ENCODE results near the gene LRMDA.

Gene LRMDA

DNA sequence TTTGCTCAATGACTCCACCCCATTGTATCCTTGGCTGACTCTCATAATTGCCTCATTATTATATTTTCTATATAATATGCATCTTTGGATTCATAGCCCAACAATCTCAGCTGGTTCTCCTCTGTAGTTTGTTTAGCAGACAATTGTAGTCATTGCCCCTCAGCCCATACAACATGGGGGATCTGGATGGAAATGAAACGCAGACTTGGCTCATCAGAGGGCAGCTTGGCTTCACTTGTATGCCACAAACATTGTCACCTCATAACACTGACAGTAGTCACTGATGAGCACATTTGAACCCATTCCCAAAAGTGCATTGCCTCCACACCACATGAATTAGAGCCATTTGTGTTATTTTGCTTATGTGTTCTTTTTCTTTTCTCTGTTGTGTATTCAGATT is 963.8 kb downstream of the LRMDA start:
- no peaks in the 10 kb centered on the region for H3K27me3 ChIP-seq (ENCODE audit: control insufficient read depth, insufficient read depth, low read length)
- DNase-seq (ENCODE audit: low read depth, low spot score), result no peak
- no CpG with 5 or more reads among the region's 1 CpG for WGBS (ENCODE audit: insufficient coverage, insufficient read length)
- no peak overlapping the region for H3K27ac ChIP-seq (ENCODE audit: low read length)
- H3K9me3 ChIP-seq (ENCODE audit: control insufficient read depth, insufficient read depth, low read length), result no peaks in the 10 kb centered on the region
- no peak overlapping the region for H3K4me3 ChIP-seq (ENCODE audit: low read length)
- no peaks in the 10 kb centered on the region for H3K36me3 ChIP-seq (ENCODE audit: control insufficient read depth, insufficient read depth, low read length)
- H3K4me1 ChIP-seq (ENCODE audit: control insufficient read depth, insufficient read depth, low read length), result peaks cover 1% of the 10 kb centered on the region

DNA sequence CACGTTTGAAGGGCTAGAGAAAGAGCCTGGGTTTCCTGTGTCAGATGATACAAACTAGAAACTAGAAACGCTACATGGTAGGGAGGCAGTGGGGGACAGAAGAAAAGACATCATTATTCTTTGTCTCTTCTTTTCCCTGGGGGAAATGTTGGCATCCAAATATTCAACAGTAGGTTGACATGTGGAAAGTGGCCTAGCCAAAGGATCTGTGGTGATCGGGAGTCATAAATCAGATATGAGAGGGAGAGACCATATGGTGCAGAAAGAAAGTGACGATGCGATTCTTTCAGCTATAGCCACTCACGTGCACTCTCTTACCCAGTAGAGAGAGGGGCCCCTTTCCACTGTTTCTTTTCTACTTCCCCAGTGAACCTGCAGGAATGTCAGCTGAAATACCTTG is 964.7 kb downstream of the LRMDA start:
- no peak overlapping the region for H3K27ac ChIP-seq (ENCODE audit: low read length)
- no peak for DNase-seq (ENCODE audit: low read depth, low spot score)
- no peaks in the 10 kb centered on the region for H3K9me3 ChIP-seq (ENCODE audit: control insufficient read depth, insufficient read depth, low read length)
- WGBS (ENCODE audit: insufficient coverage, insufficient read length), result no CpG with 5 or more reads among the region's 6 CpGs
- H3K36me3 ChIP-seq (ENCODE audit: control insufficient read depth, insufficient read depth, low read length), result no peaks in the 10 kb centered on the region
- no peak overlapping the region for H3K4me3 ChIP-seq (ENCODE audit: low read length)
- no peaks in the 10 kb centered on the region for H3K27me3 ChIP-seq (ENCODE audit: control insufficient read depth, insufficient read depth, low read length)
- H3K4me1 ChIP-seq (ENCODE audit: control insufficient read depth, insufficient read depth, low read length), result peaks cover 1% of the 10 kb centered on the region

DNA sequence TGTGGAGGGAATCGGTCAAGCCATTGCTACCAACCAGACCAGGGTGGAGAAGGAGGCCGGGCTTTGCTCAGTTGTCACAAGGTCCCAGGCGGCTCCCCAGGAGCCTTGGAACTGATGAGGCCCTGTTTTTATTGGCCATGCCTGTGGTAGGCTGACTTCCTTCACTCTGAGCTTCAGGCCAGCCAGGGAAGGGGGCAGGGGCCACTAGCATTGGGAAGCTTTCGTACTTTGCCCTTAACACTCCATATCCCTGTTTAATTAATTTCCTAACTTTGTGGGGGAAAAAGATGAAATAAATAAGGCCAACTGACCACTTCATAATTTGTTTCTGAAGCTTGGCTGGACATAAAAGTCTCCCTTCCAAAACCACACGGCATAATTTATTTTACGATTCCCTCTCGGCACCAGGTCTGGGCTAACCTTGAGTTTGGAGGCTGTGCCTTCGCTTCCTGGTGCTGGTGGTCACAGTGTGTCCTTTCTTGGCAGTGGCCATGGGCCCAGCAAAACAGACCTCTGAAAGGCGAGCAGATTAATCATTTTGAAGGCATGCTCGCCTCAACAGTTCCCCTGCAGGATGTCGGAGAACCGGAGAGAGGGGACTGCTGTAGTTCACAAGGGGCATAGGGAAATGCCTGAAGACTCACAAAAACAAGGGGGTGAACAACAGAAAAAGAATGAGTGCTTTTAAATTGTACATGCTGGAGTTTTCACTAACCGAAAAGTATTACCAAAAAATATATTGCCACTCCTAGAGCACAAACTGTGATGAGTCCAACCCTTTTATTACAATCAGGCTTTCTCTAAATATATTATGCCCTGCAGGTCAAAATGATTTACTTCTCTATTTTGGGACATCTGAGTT is 966.0 kb downstream of the LRMDA start:
- Histone ChIP-seq H3K27me3 (ENCODE audit: control insufficient read depth, insufficient read depth, low read length) (no peaks in the 10 kb centered on the region), H3K27ac (ENCODE audit: low read length) (no peak overlapping the region), H3K36me3 (ENCODE audit: control insufficient read depth, insufficient read depth, low read length) (no peaks in the 10 kb centered on the region), H3K4me3 (ENCODE audit: low read length) (no peak overlapping the region), H3K4me1 (ENCODE audit: control insufficient read depth, insufficient read depth, low read length) (peaks cover 1% of the 10 kb centered on the region), H3K9me3 (ENCODE audit: control insufficient read depth, insufficient read depth, low read length) (no peaks in the 10 kb centered on the region)
- no CpG with 5 or more reads among the region's 13 CpGs for WGBS (ENCODE audit: insufficient coverage, insufficient read length)
- DNase-seq (ENCODE audit: low read depth, low spot score), result no peak

DNA sequence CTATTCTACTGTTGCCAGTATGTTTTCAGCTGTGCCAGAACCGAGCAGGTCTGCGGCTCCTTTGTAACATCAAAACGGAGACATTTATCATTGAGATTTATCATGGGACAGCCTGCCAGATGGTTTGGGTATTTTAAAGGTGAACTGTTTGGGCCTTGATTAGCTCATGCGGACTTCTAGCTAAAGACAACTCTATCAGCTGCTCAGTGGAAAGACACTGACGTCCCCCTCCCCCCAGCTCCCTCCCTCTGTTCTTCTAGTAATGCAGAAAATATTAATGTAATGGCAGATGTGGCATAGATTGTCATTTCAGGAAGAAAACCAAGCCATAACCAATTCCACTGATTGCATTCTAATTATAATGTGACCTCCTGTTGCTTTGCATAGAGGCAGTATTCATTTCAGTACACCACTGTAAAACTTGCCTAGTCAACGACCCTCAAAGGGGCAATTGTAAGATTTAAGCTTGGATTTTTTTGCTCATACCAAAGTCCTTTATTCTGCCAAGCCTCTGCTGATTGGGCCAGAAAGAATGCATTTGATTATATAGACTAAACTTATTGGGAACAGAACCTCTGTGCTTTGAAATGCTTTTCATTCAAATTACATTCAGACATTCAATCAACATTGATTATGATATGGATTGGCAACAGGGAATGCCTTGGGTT is 966.8 kb downstream of the LRMDA start:
- Histone ChIP-seq H3K36me3 (ENCODE audit: control insufficient read depth, insufficient read depth, low read length) (no peaks in the 10 kb centered on the region), H3K27ac (ENCODE audit: low read length) (no peak overlapping the region), H3K4me3 (ENCODE audit: low read length) (no peak overlapping the region), H3K9me3 (ENCODE audit: control insufficient read depth, insufficient read depth, low read length) (no peaks in the 10 kb centered on the region), H3K4me1 (ENCODE audit: control insufficient read depth, insufficient read depth, low read length) (peaks cover 1% of the 10 kb centered on the region), H3K27me3 (ENCODE audit: control insufficient read depth, insufficient read depth, low read length) (no peaks in the 10 kb centered on the region)
- WGBS (ENCODE audit: insufficient coverage, insufficient read length), result no CpG with 5 or more reads among the region's 6 CpGs
- no peak for DNase-seq (ENCODE audit: low read depth, low spot score)

DNA sequence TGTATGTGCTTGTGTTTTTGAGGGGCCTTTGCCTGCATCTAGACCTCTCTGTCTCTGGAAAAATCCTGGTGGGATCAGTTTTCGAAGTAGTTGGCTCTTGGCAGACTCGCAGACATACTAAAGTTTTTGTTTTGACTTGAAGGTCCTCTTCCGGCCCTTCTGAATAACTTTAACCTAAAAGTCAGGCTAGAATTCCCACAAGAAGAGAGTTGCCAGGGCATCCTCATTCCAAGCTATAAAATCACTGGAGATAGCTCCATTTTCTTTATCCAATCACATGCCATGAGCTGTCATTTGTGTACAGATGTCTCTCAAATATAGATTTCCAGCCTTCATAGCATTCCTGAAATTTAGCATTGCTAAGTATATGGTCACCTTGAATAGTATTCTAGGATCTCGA is 967.8 kb downstream of the LRMDA start:
- Histone ChIP-seq H3K9me3 (ENCODE audit: control insufficient read depth, insufficient read depth, low read length) (no peaks in the 10 kb centered on the region), H3K4me1 (ENCODE audit: control insufficient read depth, insufficient read depth, low read length) (peaks cover 1% of the 10 kb centered on the region), H3K27ac (ENCODE audit: low read length) (no peak overlapping the region), H3K4me3 (ENCODE audit: low read length) (no peak overlapping the region), H3K27me3 (ENCODE audit: control insufficient read depth, insufficient read depth, low read length) (no peaks in the 10 kb centered on the region), H3K36me3 (ENCODE audit: control insufficient read depth, insufficient read depth, low read length) (no peaks in the 10 kb centered on the region)
- no CpG with 5 or more reads among the region's 4 CpGs for WGBS (ENCODE audit: insufficient coverage, insufficient read length)
- DNase-seq (ENCODE audit: low read depth, low spot score), result no peak

DNA sequence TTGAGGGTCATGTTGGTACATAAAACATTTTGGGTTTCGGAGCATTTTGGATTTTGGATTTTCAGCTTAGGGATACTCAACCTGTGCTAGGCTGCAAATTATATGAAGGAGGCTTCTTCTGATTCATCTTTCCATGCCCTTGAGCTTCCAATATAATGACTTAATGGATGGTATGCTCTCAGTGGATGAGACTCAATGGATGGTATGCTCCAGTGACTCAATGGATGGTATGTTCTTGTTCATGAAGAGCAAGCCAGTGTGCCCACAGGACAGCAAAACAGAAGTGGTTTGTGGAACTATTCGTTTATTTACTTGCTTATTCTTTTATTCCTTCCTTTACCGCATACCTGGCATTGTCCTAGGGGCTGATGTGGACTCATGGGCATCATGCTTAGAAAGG is 969.6 kb downstream of the LRMDA start:
- no CpG with 5 or more reads among the region's 3 CpGs for WGBS (ENCODE audit: insufficient coverage, insufficient read length)
- H3K27me3 ChIP-seq (ENCODE audit: control insufficient read depth, insufficient read depth, low read length), result no peaks in the 10 kb centered on the region
- H3K4me3 ChIP-seq (ENCODE audit: low read length), result no peak overlapping the region
- no peak for DNase-seq (ENCODE audit: low read depth, low spot score)
- H3K27ac ChIP-seq (ENCODE audit: low read length), result no peak overlapping the region
- no peaks in the 10 kb centered on the region for H3K9me3 ChIP-seq (ENCODE audit: control insufficient read depth, insufficient read depth, low read length)
- H3K36me3 ChIP-seq (ENCODE audit: control insufficient read depth, insufficient read depth, low read length), result no peaks in the 10 kb centered on the region
- peaks cover 1% of the 10 kb centered on the region for H3K4me1 ChIP-seq (ENCODE audit: control insufficient read depth, insufficient read depth, low read length)

DNA sequence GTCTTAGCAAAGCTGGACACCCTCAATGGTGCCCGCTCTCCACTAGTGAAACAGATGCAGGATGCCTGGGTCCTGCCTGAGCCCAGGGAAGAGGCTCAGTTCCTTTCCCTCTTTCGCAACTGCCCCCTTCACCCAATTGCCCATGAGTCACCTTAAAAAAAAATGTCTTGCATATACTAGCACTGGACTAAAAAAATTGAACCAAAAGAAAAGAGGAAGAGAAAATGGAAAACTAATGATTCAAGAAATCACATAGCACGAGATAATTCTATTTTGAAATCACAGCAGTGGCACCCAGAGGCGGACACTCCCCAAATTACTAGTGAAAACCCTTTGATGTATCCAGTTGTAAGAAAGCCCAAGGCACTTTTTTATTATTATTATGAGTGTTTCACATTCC is 972.5 kb downstream of the LRMDA start:
- WGBS (ENCODE audit: insufficient coverage, insufficient read length), result no CpG with 5 or more reads among the region's 4 CpGs
- Histone ChIP-seq H3K27ac (ENCODE audit: low read length) (no peak overlapping the region), H3K9me3 (ENCODE audit: control insufficient read depth, insufficient read depth, low read length) (no peaks in the 10 kb centered on the region), H3K27me3 (ENCODE audit: control insufficient read depth, insufficient read depth, low read length) (no peaks in the 10 kb centered on the region), H3K4me3 (ENCODE audit: low read length) (no peak overlapping the region), H3K4me1 (ENCODE audit: control insufficient read depth, insufficient read depth, low read length) (no peaks in the 10 kb centered on the region), H3K36me3 (ENCODE audit: control insufficient read depth, insufficient read depth, low read length) (no peaks in the 10 kb centered on the region)
- DNase-seq (ENCODE audit: low read depth, low spot score), result no peak

DNA sequence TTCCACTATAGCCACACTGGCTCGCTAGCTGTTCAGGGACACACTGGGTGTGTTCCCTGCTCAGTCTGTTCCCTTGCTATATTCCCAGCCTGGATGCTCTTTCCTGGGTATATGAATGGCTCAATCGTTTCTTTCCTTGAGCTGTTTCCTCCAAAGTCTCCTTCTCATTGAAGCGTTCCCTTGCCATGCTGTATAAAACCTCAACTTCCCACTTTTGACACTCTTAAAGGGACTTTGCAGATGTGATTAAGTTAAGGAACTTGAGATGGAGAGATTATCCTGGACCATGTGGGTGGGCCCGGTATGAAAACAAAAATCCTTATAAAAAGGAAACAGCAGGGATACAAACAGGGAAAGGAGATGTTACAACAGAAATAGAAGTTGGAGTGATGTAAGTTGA is 973.1 kb downstream of the LRMDA start:
- Histone ChIP-seq H3K36me3 (ENCODE audit: control insufficient read depth, insufficient read depth, low read length) (no peaks in the 10 kb centered on the region), H3K27ac (ENCODE audit: low read length) (no peak overlapping the region), H3K27me3 (ENCODE audit: control insufficient read depth, insufficient read depth, low read length) (no peaks in the 10 kb centered on the region), H3K4me3 (ENCODE audit: low read length) (no peak overlapping the region), H3K4me1 (ENCODE audit: control insufficient read depth, insufficient read depth, low read length) (no peaks in the 10 kb centered on the region), H3K9me3 (ENCODE audit: control insufficient read depth, insufficient read depth, low read length) (no peaks in the 10 kb centered on the region)
- no peak for DNase-seq (ENCODE audit: low read depth, low spot score)
- WGBS (ENCODE audit: insufficient coverage, insufficient read length), result no CpG with 5 or more reads among the region's 4 CpGs

DNA sequence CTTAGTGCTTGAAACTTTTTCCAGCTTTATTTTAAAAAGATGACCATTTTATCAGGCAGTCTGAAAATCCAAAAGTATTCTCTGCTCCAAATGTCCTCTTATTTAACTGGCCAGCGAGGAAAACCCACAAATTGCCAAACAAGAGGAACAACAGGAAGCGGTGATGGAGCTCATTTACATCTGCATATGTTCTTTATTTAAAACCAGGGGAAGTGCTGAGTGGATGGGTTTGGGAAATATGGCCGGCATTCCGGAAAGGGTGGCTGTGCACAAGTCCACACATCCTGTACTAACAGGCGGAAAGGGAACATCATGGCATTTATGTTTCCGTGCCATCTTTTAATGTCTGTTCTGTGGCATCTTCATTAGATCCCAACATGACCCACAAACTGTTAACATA is 974.5 kb downstream of the LRMDA start:
- no peaks in the 10 kb centered on the region for H3K4me1 ChIP-seq (ENCODE audit: control insufficient read depth, insufficient read depth, low read length)
- no peaks in the 10 kb centered on the region for H3K36me3 ChIP-seq (ENCODE audit: control insufficient read depth, insufficient read depth, low read length)
- no peaks in the 10 kb centered on the region for H3K9me3 ChIP-seq (ENCODE audit: control insufficient read depth, insufficient read depth, low read length)
- no peak for DNase-seq (ENCODE audit: low read depth, low spot score)
- H3K27ac ChIP-seq (ENCODE audit: low read length), result no peak overlapping the region
- H3K27me3 ChIP-seq (ENCODE audit: control insufficient read depth, insufficient read depth, low read length), result no peaks in the 10 kb centered on the region
- no CpG with 5 or more reads among the region's 6 CpGs for WGBS (ENCODE audit: insufficient coverage, insufficient read length)
- no peak overlapping the region for H3K4me3 ChIP-seq (ENCODE audit: low read length)

DNA sequence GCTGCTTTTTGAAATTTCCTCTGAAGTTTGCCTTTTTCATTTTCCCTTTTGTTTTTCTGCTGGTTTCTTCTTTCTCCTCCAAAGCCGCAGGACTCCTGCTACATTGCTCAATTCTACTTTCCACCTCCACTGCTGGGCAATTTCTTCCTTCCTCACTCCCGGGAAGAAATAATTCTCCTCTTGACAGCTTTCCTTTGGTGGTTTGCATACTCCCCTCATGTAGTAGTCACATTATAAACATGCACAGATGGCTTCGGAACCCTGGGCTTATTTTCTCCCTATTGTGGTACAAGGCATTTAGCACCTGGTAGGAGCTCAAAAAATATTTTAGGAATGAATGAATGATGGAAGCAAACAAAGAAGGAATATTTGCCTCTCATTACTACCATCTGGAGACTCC is 977.2 kb downstream of the LRMDA start:
- H3K27me3 ChIP-seq (ENCODE audit: control insufficient read depth, insufficient read depth, low read length), result no peaks in the 10 kb centered on the region
- no peaks in the 10 kb centered on the region for H3K4me1 ChIP-seq (ENCODE audit: control insufficient read depth, insufficient read depth, low read length)
- no peaks in the 10 kb centered on the region for H3K36me3 ChIP-seq (ENCODE audit: control insufficient read depth, insufficient read depth, low read length)
- DNase-seq (ENCODE audit: low read depth, low spot score), result no peak
- no peak overlapping the region for H3K4me3 ChIP-seq (ENCODE audit: low read length)
- WGBS (ENCODE audit: insufficient coverage, insufficient read length), result no CpG with 5 or more reads among the region's 3 CpGs
- H3K27ac ChIP-seq (ENCODE audit: low read length), result no peak overlapping the region
- no peaks in the 10 kb centered on the region for H3K9me3 ChIP-seq (ENCODE audit: control insufficient read depth, insufficient read depth, low read length)

Data from iPS DF 6.9 (cell line).